B cell (primary cell): ENCODE data around the gene YJU2. TPM values are rescaled to one million over a fixed set of nuclear protein-coding genes. Genes with fewer than 3 reads are reported as not detected.

Source experiments
- ATAC-seq: fragments of 200-7000 bp; cut with Tn5 transposase; one replicate; pipeline ENCODE4 v1.10.0; 2021; ENCODE audit warnings: low read depth, mild to moderate bottlenecking, moderate number of reproducible peaks, moderate library complexity
- CTCF ChIA-PET: fragments of 350-600 bp; sonication (Branson Sonifier 250); formaldehyde crosslinking; loops from one replicate; lab custom pipeline; 2021; ENCODE audit warnings: antibody characterized with exemption, inconsistent platforms; lab: Charles Lee
- POLR2A ChIA-PET: fragments of 350-600 bp; sonication (Branson Sonifier 250); formaldehyde crosslinking; loops from one replicate; lab custom pipeline; 2021; ENCODE audit warnings: antibody characterized with exemption; lab: Charles Lee
- DNase-seq: peaks from one replicate; pipeline ENCODE4 v3.0.0; 2013
- H2AFZ ChIP-seq: 2 replicates; pipeline ENCODE4 v1.6.1; 2012; ENCODE audit warnings: mild to moderate bottlenecking, low read depth, low read length; ENCODE audit not compliant: insufficient read depth, poor library complexity, severe bottlenecking
- H3K27ac ChIP-seq, 2 donors: 1 replicate in 1 of 2; 2 replicates in 1 of 2; pipeline ENCODE4 v1.5.1; 2012 to 2013; ENCODE audit warnings: low read length in 2 of 2, mild to moderate bottlenecking in 2 of 2, moderate library complexity in 1 of 2
- H3K27me3 ChIP-seq, 4 experiments: fragments of 200-600 bp in 1 of 4; sonication (generic) in 1 of 4; replicated peaks in 1 of 4; 1 replicate in 2 of 4; 2 replicates in 2 of 4; pipeline versions ENCODE4 v1.6.1 to v1.7.0; 2013 to 2016; ENCODE audit warnings: low read length in 3 of 4, mild to moderate bottlenecking in 2 of 4, mixed read lengths in 1 of 4, moderate library complexity in 1 of 4; ENCODE audit not compliant: insufficient read depth in 4 of 4, control insufficient read depth in 3 of 4; ENCODE audit errors: control extremely low read depth in 1 of 4
- H3K36me3 ChIP-seq, 2 experiments: replicated peaks in 1 of 2; 1 replicate in 1 of 2; 2 replicates in 1 of 2; pipeline versions ENCODE4 v1.6.1 to v1.7.1; 2013; ENCODE audit warnings: low read length in 1 of 2; ENCODE audit not compliant: insufficient read depth in 2 of 2, control insufficient read depth in 1 of 2; ENCODE audit errors: control extremely low read depth in 1 of 2, extremely low read depth in 1 of 2
- H3K4me1 ChIP-seq, 2 donors: fragments of 200-600 bp in 1 of 2; sonication (generic) in 1 of 2; 1 replicate in 1 of 2; 2 replicates in 1 of 2; pipeline versions ENCODE4 v1.5.1 to v1.6.1; 2013 to 2017; ENCODE audit warnings: low read length in 2 of 2; ENCODE audit not compliant: control insufficient read depth in 2 of 2, insufficient read depth in 2 of 2
- H3K4me2 ChIP-seq: replicated peaks from 2 replicates; pipeline ENCODE3; 2012; ENCODE audit warnings: mild to moderate bottlenecking, low read depth, low read length; ENCODE audit not compliant: poor library complexity, severe bottlenecking
- H3K4me3 ChIP-seq, 5 experiments: fragments of 200-600 bp in 1 of 5; sonication (generic) in 1 of 5; 1 replicate in 3 of 5; 2 replicates in 2 of 5; pipeline versions ENCODE4 v1.5.1 to v1.7.0; 2011 to 2016; ENCODE audit warnings: low read length in 4 of 5, mild to moderate bottlenecking in 4 of 5, low read depth in 2 of 5, control low read depth in 1 of 5, moderate library complexity in 1 of 5; ENCODE audit not compliant: insufficient read depth in 1 of 5; ENCODE audit errors: control extremely low read depth in 1 of 5, extremely low read depth in 1 of 5
- H3K79me2 ChIP-seq: fragments of 200-600 bp; sonication (generic); one replicate; pipeline ENCODE4 v1.6.0; 2016; ENCODE audit warnings: low read length; ENCODE audit not compliant: control insufficient read depth, insufficient read depth
- H3K9ac ChIP-seq: fragments of 200-600 bp; sonication (generic); 2 replicates; pipeline ENCODE4 v1.6.1; 2017; ENCODE audit warnings: mild to moderate bottlenecking, low read length, moderate library complexity
- H3K9me3 ChIP-seq, 3 donors: one replicate each; pipeline versions ENCODE4 v1.6.1 to v1.7.1; 2013; ENCODE audit warnings: low read length in 2 of 3; ENCODE audit not compliant: control insufficient read depth in 2 of 3, insufficient read depth in 1 of 3; ENCODE audit errors: control extremely low read depth in 1 of 3
- H4K20me1 ChIP-seq: 2 replicates; pipeline ENCODE4 v1.6.0; 2012; ENCODE audit warnings: mild to moderate bottlenecking, low read length; ENCODE audit not compliant: insufficient read depth, control insufficient read depth, poor library complexity, severe bottlenecking
- H3K27ac Mint-ChIP-seq: one replicate; pipeline ENCODE4 v1.8.0; 2021; ENCODE audit warnings: mixed read lengths
- H3K27me3 Mint-ChIP-seq: one replicate; pipeline ENCODE4 v1.8.0; 2021; ENCODE audit warnings: mixed read lengths
- H3K4me1 Mint-ChIP-seq: one replicate; pipeline ENCODE4 v1.8.0; 2021; ENCODE audit warnings: mixed read lengths
- H3K4me3 Mint-ChIP-seq: one replicate; pipeline ENCODE4 v1.8.0; 2021; ENCODE audit warnings: mixed read lengths
- H3K9me3 Mint-ChIP-seq: one replicate; pipeline ENCODE4 v1.8.0; 2022; ENCODE audit warnings: mixed read lengths; ENCODE audit not compliant: insufficient read depth
- CTCF ChIP-seq: fragments of 200-600 bp; IDR thresholded peaks from one replicate; pipeline ENCODE4 v1.8.0; 2022; ENCODE audit warnings: antibody characterized with exemption, mild to moderate bottlenecking
- WGBS: methylation state at CpG from one replicate; pipeline ENCODE4 v1.1.5; 2013; ENCODE audit warnings: missing lambda C conversion rate; ENCODE audit not compliant: insufficient coverage; 5-methylcytosine and 5-hydroxymethylcytosine counted together
- intact Hi-C: fragments of 100-400 bp; cut with micrococcal nuclease; formaldehyde crosslinking; loops from one replicate; pipeline ENCODE4 v1.10.0; 2022
- polyA plus RNA-seq: library from polyadenylated mRNA; depleted of rRNA; stranded (reverse); fragments of >200 nt; gene quantifications from 2 replicates; pipeline ENCODE4 v1.2.3, GENCODE V29; 2012
- total RNA-seq, 2 donors: library from RNA; stranded (reverse); fragments of 120-200 nt in 1 of 2; gene quantifications; 1 replicate in 1 of 2; 2 replicates in 1 of 2; pipeline versions ENCODE4 v1.2.3 to v1.2.4, GENCODE V29; 2013 to 2022

YJU2 gene
- total and polyA plus RNA-seq, 2 donors (not counting 1 experiment from before 2014, with no cell fraction given), result 40.3 to 45.7 TPM

GRCh38 chr19:4318460-4318859 is 71.6 kb downstream of the YJU2 start:
- WGBS, result 94% methylated on average over 2 of the region's 7 CpGs
- Mint-ChIP-seq H3K4me3 (no peak overlapping the region), H3K27me3 (no peaks in the 10 kb centered on the region), H3K4me1 (no peaks in the 10 kb centered on the region), H3K27ac (no peak overlapping the region), H3K9me3 (peaks cover 4% of the 10 kb centered on the region)
- no peaks in the 10 kb centered on the region for H4K20me1 ChIP-seq
- no peak overlapping the region for H2AFZ ChIP-seq
- H3K27me3 ChIP-seq, result no peaks in the 10 kb centered on the region
- TF ChIP-seq CTCF, result no peak
- H3K9ac ChIP-seq, result no peak overlapping the region
- H3K36me3 ChIP-seq, result no peaks in the 10 kb centered on the region
- no peak overlapping the region for H3K27ac ChIP-seq
- H3K4me2 ChIP-seq, result no peak overlapping the region
- ChIA-PET POLR2A (no interaction called here), CTCF (no interaction called here)
- H3K79me2 ChIP-seq, result no peaks in the 10 kb centered on the region
- no peak for DNase-seq
- no peak for ATAC-seq
- peaks cover 0 to 37% (median 1%) of the 10 kb centered on the region in 3 donors for H3K9me3 ChIP-seq
- H3K4me3 ChIP-seq, result no peak overlapping the region
- H3K4me1 ChIP-seq, result no peaks in the 10 kb centered on the region
- intact Hi-C loops, result no loop called here

Other genes with a start within 250 kb of the YJU2 start
- 56.8 and 57.2 TPM in 2 replicates for gene PIAS4, start 239.3 kb upstream of the YJU2 start, total RNA-seq
- 10.3 and 13.7 TPM in 2 replicates for gene PIAS4, start 239.3 kb upstream of the YJU2 start, polyA plus RNA-seq
- gene ZBTB7A, start 180.2 kb upstream of the YJU2 start, total RNA-seq, result 62.6 and 62.8 TPM in 2 replicates
- 19.4 and 24.8 TPM in 2 replicates for gene ZBTB7A, start 180.2 kb upstream of the YJU2 start, polyA plus RNA-seq
- gene MAP2K2, start 123.0 kb upstream of the YJU2 start, total RNA-seq, result 137 and 138 TPM in 2 replicates
- 158 and 181 TPM in 2 replicates for gene MAP2K2, start 123.0 kb upstream of the YJU2 start, polyA plus RNA-seq
- not detected in 2 replicates for gene CREB3L3, start 93.4 kb upstream of the YJU2 start, total RNA-seq
- not detected in 2 replicates for gene CREB3L3, start 93.4 kb upstream of the YJU2 start, polyA plus RNA-seq
- gene SIRT6, start 64.5 kb upstream of the YJU2 start, total RNA-seq, result 27.8 and 30.4 TPM in 2 replicates
- gene SIRT6, start 64.5 kb upstream of the YJU2 start, polyA plus RNA-seq, result 82.2 and 93.7 TPM in 2 replicates
- gene ANKRD24, start 64.4 kb upstream of the YJU2 start, total RNA-seq, result 0.37 and 1.4 TPM in 2 replicates
- gene ANKRD24, start 64.4 kb upstream of the YJU2 start, polyA plus RNA-seq, result 1.1 and 1.5 TPM in 2 replicates
- gene EBI3, start 17.6 kb upstream of the YJU2 start, total RNA-seq, result 11.3 and 15.6 TPM in 2 replicates
- gene EBI3, start 17.6 kb upstream of the YJU2 start, polyA plus RNA-seq, result 9.4 and 11.9 TPM in 2 replicates
- gene SHD, start 32.2 kb downstream of the YJU2 start, total RNA-seq, result 0.17 TPM in 1 of 2 replicates, not detected in the other
- gene SHD, start 32.2 kb downstream of the YJU2 start, polyA plus RNA-seq, result not detected in 2 replicates
- not detected in 2 replicates for gene TMIGD2, start 55.3 kb downstream of the YJU2 start, total RNA-seq
- gene TMIGD2, start 55.3 kb downstream of the YJU2 start, polyA plus RNA-seq, result 0.24 and 0.66 TPM in 2 replicates
- gene FSD1, start 57.5 kb downstream of the YJU2 start, total RNA-seq, result 2.8 and 3.4 TPM in 2 replicates
- gene FSD1, start 57.5 kb downstream of the YJU2 start, polyA plus RNA-seq, result 2.7 and 3.2 TPM in 2 replicates
- gene STAP2, start 91.7 kb downstream of the YJU2 start, total RNA-seq, result 0.27 and 0.51 TPM in 2 replicates
- 0.33 and 0.72 TPM in 2 replicates for gene STAP2, start 91.7 kb downstream of the YJU2 start, polyA plus RNA-seq
- gene MPND, start 96.5 kb downstream of the YJU2 start, total RNA-seq, result 25.6 and 30.3 TPM in 2 replicates
- gene MPND, start 96.5 kb downstream of the YJU2 start, polyA plus RNA-seq, result 11.8 and 14.5 TPM in 2 replicates
- gene SH3GL1, start 153.5 kb downstream of the YJU2 start, total RNA-seq, result 37.2 and 41.9 TPM in 2 replicates
- gene SH3GL1, start 153.5 kb downstream of the YJU2 start, polyA plus RNA-seq, result 42.4 and 45.2 TPM in 2 replicates
- 17.3 and 19.7 TPM in 2 replicates for gene CHAF1A, start 155.6 kb downstream of the YJU2 start, total RNA-seq
- 15.1 and 15.7 TPM in 2 replicates for gene CHAF1A, start 155.6 kb downstream of the YJU2 start, polyA plus RNA-seq
- 75.8 and 82.0 TPM in 2 replicates for gene UBXN6, start 210.7 kb downstream of the YJU2 start, total RNA-seq
- gene UBXN6, start 210.7 kb downstream of the YJU2 start, polyA plus RNA-seq, result 76.6 and 77.6 TPM in 2 replicates
- 49.3 and 49.9 TPM in 2 replicates for gene HDGFL2, start 225.2 kb downstream of the YJU2 start, total RNA-seq
- 16.6 and 18.4 TPM in 2 replicates for gene HDGFL2, start 225.2 kb downstream of the YJU2 start, polyA plus RNA-seq